Urinary bladder (tissue), 4 donors: ENCODE results near the gene SEC61A2. TPM values are rescaled to one million over a fixed set of nuclear protein-coding genes. Genes with fewer than 3 reads are reported as not detected.

Experiments used
- DNase-seq: peaks from one replicate; pipeline ENCODE4 v3.0.0-alpha.2; 2015; ENCODE audit errors: extremely low spot score
- H3K27ac ChIP-seq: one replicate; pipeline ENCODE4 v1.5.1; 2013; ENCODE audit warnings: low read depth, mild to moderate bottlenecking, moderate library complexity
- H3K36me3 ChIP-seq: one replicate; pipeline ENCODE4 v1.6.1; 2013; ENCODE audit warnings: mild to moderate bottlenecking, moderate library complexity; ENCODE audit not compliant: insufficient read depth
- H3K4me1 ChIP-seq: one replicate; pipeline ENCODE4 v1.6.1; 2013; ENCODE audit warnings: mild to moderate bottlenecking, moderate library complexity; ENCODE audit not compliant: insufficient read depth
- H3K4me3 ChIP-seq: one replicate; pipeline ENCODE4 v1.5.1; 2013; ENCODE audit warnings: low read depth, low read length
- WGBS: extraction: QIAGEN DNeasy Blood & Tissue Kit; methylation state at CpG from one replicate; pipeline ENCODE4 v1.1.7; 2013; 5-methylcytosine and 5-hydroxymethylcytosine counted together
- polyA plus RNA-seq: library from polyadenylated mRNA; stranded (reverse); fragments of 200-250 nt; gene quantifications from one replicate; pipeline ENCODE4 v1.2.3, GENCODE V29; 2013
- total RNA-seq: library from RNA; depleted of rRNA; stranded (reverse); fragments of >200 nt; gene quantifications from one replicate; pipeline ENCODE4 v1.2.3, GENCODE V29; 2014
- donor health status: healthy with polysubstance abuse.
- donor health status: healthy.

The SEC61A2 gene
- total and polyA plus RNA-seq, 2 donors, result 6.4 to 19.9 TPM

GRCh38 chr10:12130237-12130872 lies 878 bp downstream of the SEC61A2 start:
- WGBS, result 25% methylated on average over 11 of the region's 11 CpGs
- Histone ChIP-seq H3K36me3 (peaks cover 2% of the 10 kb centered on the region), H3K4me3 (peak overlapping the region; percentile 100), H3K4me1 (no peaks in the 10 kb centered on the region), H3K27ac (no peak overlapping the region)
- DNase-seq, result peak; percentile 14

GRCh38 chr10:12135631-12136030 lies 6.2 kb downstream of the SEC61A2 start:
- Histone ChIP-seq H3K36me3 (peaks cover 9% of the 10 kb centered on the region), H3K4me3 (no peak overlapping the region), H3K4me1 (no peaks in the 10 kb centered on the region), H3K27ac (no peak overlapping the region)
- DNase-seq, result no peak
- 80% methylated on average over 3 of the region's 3 CpGs for WGBS

GRCh38 chr10:12140038-12140437 lies 10.6 kb downstream of the SEC61A2 start:
- Histone ChIP-seq H3K4me3 (no peak overlapping the region), H3K36me3 (peaks cover 12% of the 10 kb centered on the region)
- 92% methylated on average over 1 of the region's 1 CpG for WGBS

GRCh38 chr10:12144538-12144937 lies 15.1 kb downstream of the SEC61A2 start:
- no peak for DNase-seq
- WGBS, result 96% methylated on average over 3 of the region's 3 CpGs
- H3K36me3 ChIP-seq, result peaks cover 5% of the 10 kb centered on the region
- no peak overlapping the region for H3K4me3 ChIP-seq
- H3K27ac ChIP-seq, result no peak overlapping the region
- no peaks in the 10 kb centered on the region for H3K4me1 ChIP-seq

More at GRCh38 chr10:12140038-12140437, 10.6 kb downstream of the SEC61A2 start:
- Histone ChIP-seq H3K4me1 (no peaks in the 10 kb centered on the region), H3K27ac (no peak overlapping the region)
- no peak for DNase-seq

GRCh38 chr10:12150163-12150562 lies 20.7 kb downstream of the SEC61A2 start:
- no peak overlapping the region for H3K4me3 ChIP-seq
- WGBS, result 81% methylated on average over 4 of the region's 4 CpGs

GRCh38 chr10:12154516-12154915 lies 25.0 kb downstream of the SEC61A2 start:
- H3K36me3 ChIP-seq, result peaks cover 4% of the 10 kb centered on the region
- no peak for DNase-seq

More at GRCh38 chr10:12150163-12150562, 20.7 kb downstream of the SEC61A2 start:
- no peak for DNase-seq
- H3K27ac ChIP-seq, result no peak overlapping the region
- H3K36me3 ChIP-seq, result peaks cover 5% of the 10 kb centered on the region
- no peaks in the 10 kb centered on the region for H3K4me1 ChIP-seq

GRCh38 chr10:12156367-12157123 lies 27.1 kb downstream of the SEC61A2 start:
- no peak for DNase-seq
- H3K4me3 ChIP-seq, result no peak overlapping the region
- H3K36me3 ChIP-seq, result peaks cover 6% of the 10 kb centered on the region
- no peak overlapping the region for H3K27ac ChIP-seq
- WGBS, result 85% methylated on average over 14 of the region's 14 CpGs
- no peaks in the 10 kb centered on the region for H3K4me1 ChIP-seq

More at GRCh38 chr10:12154516-12154915, 25.0 kb downstream of the SEC61A2 start:
- Histone ChIP-seq H3K4me3 (no peak overlapping the region), H3K27ac (no peak overlapping the region), H3K4me1 (no peaks in the 10 kb centered on the region)
- 85% methylated on average over 6 of the region's 6 CpGs for WGBS

- Histone ChIP-seq H3K4me1 (no peaks in the 10 kb centered on the region), H3K36me3 (peaks cover 8% of the 10 kb centered on the region), H3K27ac (no peak overlapping the region), H3K4me3 (no peak overlapping the region)
- no peak for DNase-seq
- 92% methylated on average over 3 of the region's 3 CpGs for WGBS
These were observed 28.6 kb downstream of the SEC61A2 start for GRCh38 chr10:12158111-12158510.

- H3K4me3 ChIP-seq, result no peak overlapping the region
- H3K36me3 ChIP-seq, result peaks cover 6% of the 10 kb centered on the region
- 97% methylated on average over 5 of the region's 5 CpGs for WGBS
- H3K27ac ChIP-seq, result no peak overlapping the region
- no peaks in the 10 kb centered on the region for H3K4me1 ChIP-seq
- no peak for DNase-seq
These were observed 31.2 kb downstream of the SEC61A2 start for GRCh38 chr10:12160664-12161063.

- peaks cover 11% of the 10 kb centered on the region for H3K36me3 ChIP-seq
- H3K4me1 ChIP-seq, result no peaks in the 10 kb centered on the region
- DNase-seq, result no peak
- H3K27ac ChIP-seq, result no peak overlapping the region
- H3K4me3 ChIP-seq, result no peak overlapping the region
- WGBS, result 97% methylated on average over 6 of the region's 6 CpGs
These were observed 33.5 kb downstream of the SEC61A2 start for GRCh38 chr10:12162927-12163326.

GRCh38 chr10:12164085-12164484 lies 34.6 kb downstream of the SEC61A2 start:
- no peak overlapping the region for H3K27ac ChIP-seq
- WGBS, result 90% methylated on average over 12 of the region's 12 CpGs
- H3K4me3 ChIP-seq, result no peak overlapping the region
- peaks cover 13% of the 10 kb centered on the region for H3K36me3 ChIP-seq
- H3K4me1 ChIP-seq, result no peaks in the 10 kb centered on the region
- DNase-seq, result no peak

- no peak for DNase-seq
- H3K36me3 ChIP-seq, result peaks cover 13% of the 10 kb centered on the region
- no peak overlapping the region for H3K4me3 ChIP-seq
- 82% methylated on average over 3 of the region's 3 CpGs for WGBS
- H3K4me1 ChIP-seq, result no peaks in the 10 kb centered on the region
- no peak overlapping the region for H3K27ac ChIP-seq
These were observed 35.6 kb downstream of the SEC61A2 start for GRCh38 chr10:12165036-12165435.

GRCh38 chr10:12165999-12166775 lies 36.7 kb downstream of the SEC61A2 start:
- no peak for DNase-seq
- Histone ChIP-seq H3K4me3 (no peak overlapping the region), H3K4me1 (no peaks in the 10 kb centered on the region), H3K36me3 (peaks cover 20% of the 10 kb centered on the region), H3K27ac (no peak overlapping the region)
- WGBS, result 78% methylated on average over 6 of the region's 6 CpGs
